HepG2 (cell line): ENCODE results near the gene TSGA10IP. TPM values are rescaled to one million over a fixed set of nuclear protein-coding genes. Genes with fewer than 3 reads are reported as not detected.

ENCODE experiments used
- AGO1 ChIP-seq: fragments of 200-400 bp; formaldehyde crosslinking; IDR thresholded peaks from 2 replicates; pipeline ENCODE4 v1.6.1; 2017; ENCODE audit warnings: mild to moderate bottlenecking, low read depth, low read length, moderate library complexity; ENCODE audit not compliant: poor library complexity, severe bottlenecking
- ATF1 ChIP-seq: IDR thresholded peaks from 2 replicates; pipeline ENCODE4 v1.6.1; 2016; ENCODE audit warnings: mild to moderate bottlenecking, control low read depth
- EED ChIP-seq: sonication (generic); formaldehyde crosslinking; IDR thresholded peaks from 2 replicates; pipeline ENCODE4 v1.5.0; 2020; ENCODE audit warnings: mild to moderate bottlenecking, missing genetic modification reagents
- HIVEP1 ChIP-seq: sonication (generic); formaldehyde crosslinking; IDR thresholded peaks from 2 replicates; pipeline ENCODE4 v1.4.0; 2020; ENCODE audit warnings: mild to moderate bottlenecking, missing genetic modification reagents
- MAF1 ChIP-seq: sonication (generic); formaldehyde crosslinking; IDR thresholded peaks from 2 replicates; pipeline ENCODE4 v1.5.0; 2020; ENCODE audit warnings: missing genetic modification reagents, borderline replicate concordance
- ZNF3 ChIP-seq: IDR thresholded peaks from 2 replicates; pipeline ENCODE4 v1.7.0; 2017; ENCODE audit warnings: inconsistent platforms
- ZNF33A ChIP-seq: sonication (generic); formaldehyde crosslinking; IDR thresholded peaks from 2 replicates; pipeline ENCODE4 v1.5.1; 2020; ENCODE audit warnings: missing genetic modification reagents, mild to moderate bottlenecking, moderate library complexity, borderline replicate concordance
- ZNF430 ChIP-seq: sonication (generic); formaldehyde crosslinking; IDR thresholded peaks from 2 replicates; pipeline ENCODE4 v1.9.0; 2021; ENCODE audit warnings: mild to moderate bottlenecking, missing genetic modification reagents
- ZNF780A ChIP-seq: sonication (generic); formaldehyde crosslinking; IDR thresholded peaks from 2 replicates; pipeline ENCODE4 v1.8.0; 2022; ENCODE audit warnings: mild to moderate bottlenecking, missing genetic modification reagents, moderate library complexity
- ZSCAN31 ChIP-seq: sonication (generic); formaldehyde crosslinking; IDR thresholded peaks from 2 replicates; pipeline ENCODE4 v1.5.0; 2020; ENCODE audit warnings: low read depth, mild to moderate bottlenecking, missing genetic modification reagents
- polyA plus RNA-seq, 8 experiments: library from polyadenylated mRNA; depleted of rRNA in 3 of 8; stranded (reverse) in 7 of 8; unstranded in 1 of 8; fragments of >200 nt; fragmentation: Illumina TruSeq in 4 of 8; extraction: Trizol in 4 of 8; gene quantifications; 2 replicates each; pipeline versions ENCODE4 v1.2.1 to v1.2.3, GENCODE V29; 2011 to 2016; ENCODE audit warnings: low read depth in 4 of 8, missing spikeins in 1 of 8, mixed read lengths in 1 of 8; ENCODE audit not compliant: insufficient read depth in 1 of 8
- total RNA-seq, 5 experiments: library from RNA; depleted of rRNA; stranded (reverse); fragments of >200 nt; fragmentation: Illumina TruSeq; extraction: Trizol; gene quantifications; 2 replicates each; pipeline ENCODE4 v1.2.3, GENCODE V29; 2016; ENCODE audit warnings: low read depth in 1 of 5
- TF ChIP-seq, protein P1 (sequence below): sonication (generic); formaldehyde crosslinking; IDR thresholded peaks from 2 replicates; pipeline ENCODE4 v1.5.1; 2020; ENCODE audit warnings: mild to moderate bottlenecking, missing genetic modification reagents, moderate library complexity
- TF ChIP-seq, protein P2 (sequence below): sonication (generic); formaldehyde crosslinking; IDR thresholded peaks from 2 replicates; pipeline ENCODE4 v1.5.1; 2020; ENCODE audit warnings: missing genetic modification reagents, mild to moderate bottlenecking, borderline replicate concordance
- TF ChIP-seq, protein P3 (sequence below): sonication (generic); formaldehyde crosslinking; IDR thresholded peaks from 2 replicates; pipeline ENCODE4 v1.4.0; 2020; ENCODE audit warnings: missing genetic modification reagents
- TF ChIP-seq, protein P4 (sequence below): sonication (generic); formaldehyde crosslinking; IDR thresholded peaks from 2 replicates; pipeline ENCODE4 v1.5.0; 2020; ENCODE audit warnings: missing genetic modification reagents, mild to moderate bottlenecking, borderline replicate concordance
- TF ChIP-seq, protein P5 (sequence below): sonication (generic); formaldehyde crosslinking; IDR thresholded peaks from 2 replicates; pipeline ENCODE4 v1.5.1; 2020; ENCODE audit warnings: mild to moderate bottlenecking, missing genetic modification reagents

The TSGA10IP gene
- total and polyA plus RNA-seq, 2 of the 13 experiments (the other 11 are each of a cell fraction or from before 2014, with no cell fraction given) = not detected

DNA sequence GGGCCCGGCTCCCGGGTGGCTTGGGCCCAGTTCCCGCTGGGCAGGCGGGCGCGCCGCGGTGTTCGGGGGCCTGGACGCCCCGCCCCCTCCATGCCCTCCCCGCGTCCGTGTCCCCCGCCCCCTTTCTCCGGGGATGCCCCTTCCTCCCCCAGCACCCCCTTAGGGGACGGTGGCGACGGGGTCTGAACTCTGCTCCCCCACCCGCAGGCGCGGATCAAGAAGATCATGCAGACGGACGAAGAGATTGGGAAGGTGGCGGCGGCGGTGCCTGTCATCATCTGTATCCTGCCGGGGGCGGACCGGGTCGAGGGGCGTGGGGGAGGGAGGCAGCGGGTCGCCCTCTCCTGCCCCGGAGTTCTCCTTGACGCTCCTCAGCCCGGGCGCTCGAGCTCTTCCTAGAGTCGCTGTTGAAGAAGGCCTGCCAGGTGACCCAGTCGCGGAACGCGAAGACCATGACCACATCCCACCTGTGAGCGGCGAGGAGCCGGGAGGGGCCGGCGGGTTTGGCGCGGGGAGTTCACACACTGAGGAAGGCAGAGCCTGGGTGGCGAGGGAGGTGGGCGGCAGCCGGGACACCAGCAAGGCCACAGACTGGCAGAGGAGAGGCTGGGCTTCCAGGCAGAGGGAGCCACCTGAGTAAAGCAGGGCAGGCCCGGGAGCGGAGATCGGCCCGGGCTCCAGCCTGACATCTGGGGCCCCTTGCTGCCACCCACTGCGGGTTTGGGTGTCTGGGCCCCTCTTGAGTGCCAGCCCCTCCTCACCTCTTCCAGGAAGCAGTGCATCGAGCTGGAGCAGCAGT lies 25.5 kb upstream of the TSGA10IP start (continued):
- TF ChIP-seq, protein P1, sequence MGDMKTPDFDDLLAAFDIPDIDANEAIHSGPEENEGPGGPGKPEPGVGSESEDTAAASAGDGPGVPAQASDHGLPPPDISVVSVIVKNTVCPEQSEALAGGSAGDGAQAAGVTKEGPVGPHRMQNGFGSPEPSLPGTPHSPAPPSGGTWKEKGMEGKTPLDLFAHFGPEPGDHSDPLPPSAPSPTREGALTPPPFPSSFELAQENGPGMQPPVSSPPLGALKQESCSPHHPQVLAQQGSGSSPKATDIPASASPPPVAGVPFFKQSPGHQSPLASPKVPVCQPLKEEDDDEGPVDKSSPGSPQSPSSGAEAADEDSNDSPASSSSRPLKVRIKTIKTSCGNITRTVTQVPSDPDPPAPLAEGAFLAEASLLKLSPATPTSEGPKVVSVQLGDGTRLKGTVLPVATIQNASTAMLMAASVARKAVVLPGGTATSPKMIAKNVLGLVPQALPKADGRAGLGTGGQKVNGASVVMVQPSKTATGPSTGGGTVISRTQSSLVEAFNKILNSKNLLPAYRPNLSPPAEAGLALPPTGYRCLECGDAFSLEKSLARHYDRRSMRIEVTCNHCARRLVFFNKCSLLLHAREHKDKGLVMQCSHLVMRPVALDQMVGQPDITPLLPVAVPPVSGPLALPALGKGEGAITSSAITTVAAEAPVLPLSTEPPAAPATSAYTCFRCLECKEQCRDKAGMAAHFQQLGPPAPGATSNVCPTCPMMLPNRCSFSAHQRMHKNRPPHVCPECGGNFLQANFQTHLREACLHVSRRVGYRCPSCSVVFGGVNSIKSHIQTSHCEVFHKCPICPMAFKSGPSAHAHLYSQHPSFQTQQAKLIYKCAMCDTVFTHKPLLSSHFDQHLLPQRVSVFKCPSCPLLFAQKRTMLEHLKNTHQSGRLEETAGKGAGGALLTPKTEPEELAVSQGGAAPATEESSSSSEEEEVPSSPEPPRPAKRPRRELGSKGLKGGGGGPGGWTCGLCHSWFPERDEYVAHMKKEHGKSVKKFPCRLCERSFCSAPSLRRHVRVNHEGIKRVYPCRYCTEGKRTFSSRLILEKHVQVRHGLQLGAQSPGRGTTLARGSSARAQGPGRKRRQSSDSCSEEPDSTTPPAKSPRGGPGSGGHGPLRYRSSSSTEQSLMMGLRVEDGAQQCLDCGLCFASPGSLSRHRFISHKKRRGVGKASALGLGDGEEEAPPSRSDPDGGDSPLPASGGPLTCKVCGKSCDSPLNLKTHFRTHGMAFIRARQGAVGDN (CRISPR knock-in tag) = peak; percentile 65
- TF ChIP-seq, protein P2, sequence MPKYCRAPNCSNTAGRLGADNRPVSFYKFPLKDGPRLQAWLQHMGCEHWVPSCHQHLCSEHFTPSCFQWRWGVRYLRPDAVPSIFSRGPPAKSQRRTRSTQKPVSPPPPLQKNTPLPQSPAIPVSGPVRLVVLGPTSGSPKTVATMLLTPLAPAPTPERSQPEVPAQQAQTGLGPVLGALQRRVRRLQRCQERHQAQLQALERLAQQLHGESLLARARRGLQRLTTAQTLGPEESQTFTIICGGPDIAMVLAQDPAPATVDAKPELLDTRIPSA (CRISPR knock-in tag) = no peak
- TF ChIP-seq ZNF33A (CRISPR knock-in tag) (no peak), ZNF430 (no peak), ATF1 (CRISPR knock-in tag) (no peak), ZNF3 (CRISPR knock-in tag) (no peak), HIVEP1 (CRISPR knock-in tag) (peak; percentile 13; the same call in 1 of the 2 replicates), ZNF780A (CRISPR knock-in tag) (no peak), MAF1 (CRISPR knock-in tag) (no peak), AGO1 (no peak), ZSCAN31 (CRISPR knock-in tag) (no peak), EED (CRISPR knock-in tag) (no peak)
- TF ChIP-seq, protein P3, sequence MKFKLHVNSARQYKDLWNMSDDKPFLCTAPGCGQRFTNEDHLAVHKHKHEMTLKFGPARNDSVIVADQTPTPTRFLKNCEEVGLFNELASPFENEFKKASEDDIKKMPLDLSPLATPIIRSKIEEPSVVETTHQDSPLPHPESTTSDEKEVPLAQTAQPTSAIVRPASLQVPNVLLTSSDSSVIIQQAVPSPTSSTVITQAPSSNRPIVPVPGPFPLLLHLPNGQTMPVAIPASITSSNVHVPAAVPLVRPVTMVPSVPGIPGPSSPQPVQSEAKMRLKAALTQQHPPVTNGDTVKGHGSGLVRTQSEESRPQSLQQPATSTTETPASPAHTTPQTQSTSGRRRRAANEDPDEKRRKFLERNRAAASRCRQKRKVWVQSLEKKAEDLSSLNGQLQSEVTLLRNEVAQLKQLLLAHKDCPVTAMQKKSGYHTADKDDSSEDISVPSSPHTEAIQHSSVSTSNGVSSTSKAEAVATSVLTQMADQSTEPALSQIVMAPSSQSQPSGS (CRISPR knock-in tag) = no peak
- TF ChIP-seq, protein P4, sequence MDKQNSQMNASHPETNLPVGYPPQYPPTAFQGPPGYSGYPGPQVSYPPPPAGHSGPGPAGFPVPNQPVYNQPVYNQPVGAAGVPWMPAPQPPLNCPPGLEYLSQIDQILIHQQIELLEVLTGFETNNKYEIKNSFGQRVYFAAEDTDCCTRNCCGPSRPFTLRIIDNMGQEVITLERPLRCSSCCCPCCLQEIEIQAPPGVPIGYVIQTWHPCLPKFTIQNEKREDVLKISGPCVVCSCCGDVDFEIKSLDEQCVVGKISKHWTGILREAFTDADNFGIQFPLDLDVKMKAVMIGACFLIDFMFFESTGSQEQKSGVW (CRISPR knock-in tag) = no peak
- TF ChIP-seq, protein P5, sequence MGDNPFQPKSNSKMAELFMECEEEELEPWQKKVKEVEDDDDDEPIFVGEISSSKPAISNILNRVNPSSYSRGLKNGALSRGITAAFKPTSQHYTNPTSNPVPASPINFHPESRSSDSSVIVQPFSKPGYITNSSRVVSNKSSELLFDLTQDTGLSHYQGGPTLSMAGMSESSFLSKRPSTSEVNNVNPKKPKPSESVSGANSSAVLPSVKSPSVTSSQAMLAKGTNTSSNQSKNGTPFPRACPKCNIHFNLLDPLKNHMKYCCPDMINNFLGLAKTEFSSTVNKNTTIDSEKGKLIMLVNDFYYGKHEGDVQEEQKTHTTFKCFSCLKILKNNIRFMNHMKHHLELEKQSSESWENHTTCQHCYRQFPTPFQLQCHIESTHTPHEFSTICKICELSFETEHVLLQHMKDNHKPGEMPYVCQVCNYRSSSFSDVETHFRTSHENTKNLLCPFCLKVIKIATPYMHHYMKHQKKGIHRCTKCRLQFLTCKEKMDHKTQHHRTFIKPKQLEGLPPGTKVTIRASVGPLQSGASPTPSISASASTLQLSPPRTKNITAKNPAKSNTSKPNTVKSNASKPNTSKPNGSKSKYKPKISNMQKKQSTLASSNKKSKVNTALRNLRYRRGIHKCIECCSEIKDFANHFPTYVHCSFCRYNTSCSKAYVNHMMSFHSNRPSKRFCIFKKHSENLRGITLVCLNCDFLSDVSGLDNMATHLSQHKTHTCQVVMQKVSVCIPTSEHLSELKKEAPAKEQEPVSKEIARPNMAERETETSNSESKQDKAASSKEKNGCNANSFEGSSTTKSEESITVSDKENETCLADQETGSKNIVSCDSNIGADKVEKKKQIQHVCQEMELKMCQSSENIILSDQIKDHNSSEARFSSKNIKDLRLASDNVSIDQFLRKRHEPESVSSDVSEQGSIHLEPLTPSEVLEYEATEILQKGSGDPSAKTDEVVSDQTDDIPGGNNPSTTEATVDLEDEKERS = no peak
